ENCODE data around the gene SNAPC1.
A peak's percentile ranks its signal among the peaks of the same experiment; 100 is the strongest.
"Not testable (repeated sequence)": the region's sequence is repeated elsewhere in the genome, so short reads cannot be mapped to it uniquely, and the experiment has no call there.

The SNAPC1 gene

DNA sequence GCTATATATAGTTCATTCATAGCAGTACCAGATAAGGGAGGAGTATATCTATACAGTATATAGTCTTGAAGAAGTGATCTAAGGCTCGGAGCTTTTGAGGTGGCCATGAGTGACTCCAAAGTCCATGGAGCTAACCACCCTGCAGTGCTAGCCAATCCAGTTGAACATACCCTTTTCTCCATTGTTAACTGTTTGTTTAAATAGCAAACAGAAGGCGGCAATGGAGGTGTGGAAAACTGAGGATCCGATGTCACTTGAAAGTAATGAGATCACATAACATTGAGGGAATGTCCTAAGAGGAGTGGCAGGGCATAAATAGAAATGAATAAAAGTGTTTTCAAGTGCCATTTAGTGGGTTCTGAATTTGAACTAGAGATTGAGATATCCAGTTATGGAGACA is 12.4 kb upstream of the SNAPC1 start:
- H3K9ac ChIP-seq (ENCODE audit: low read length in 2 of 2), result peak overlapping the region in 1 of 2 donors; percentile 73
- no peaks in the 10 kb centered on the region for H3K27me3 ChIP-seq (ENCODE audit: control insufficient read depth in 1 of 2, insufficient read depth in 2 of 2, low read length in 2 of 2)
- H3K27ac ChIP-seq (ENCODE audit: low read length), result no peak overlapping the region
- H3K9me3 ChIP-seq (ENCODE audit: control insufficient read depth in 2 of 2, low read length in 2 of 2), result no peaks in the 10 kb centered on the region
- H3K36me3 ChIP-seq (ENCODE audit: control insufficient read depth in 2 of 2, insufficient read depth in 2 of 2, low read length in 2 of 2), result peaks cover 3 to 8% of the 10 kb centered on the region in 2 donors
- peak overlapping the region; percentile 16 to 35 for H3K4me3 ChIP-seq (ENCODE audit: low read length in 2 of 2)
- H3K4me1 ChIP-seq (ENCODE audit: control insufficient read depth, insufficient read depth, low read length), result no peaks in the 10 kb centered on the region

DNA sequence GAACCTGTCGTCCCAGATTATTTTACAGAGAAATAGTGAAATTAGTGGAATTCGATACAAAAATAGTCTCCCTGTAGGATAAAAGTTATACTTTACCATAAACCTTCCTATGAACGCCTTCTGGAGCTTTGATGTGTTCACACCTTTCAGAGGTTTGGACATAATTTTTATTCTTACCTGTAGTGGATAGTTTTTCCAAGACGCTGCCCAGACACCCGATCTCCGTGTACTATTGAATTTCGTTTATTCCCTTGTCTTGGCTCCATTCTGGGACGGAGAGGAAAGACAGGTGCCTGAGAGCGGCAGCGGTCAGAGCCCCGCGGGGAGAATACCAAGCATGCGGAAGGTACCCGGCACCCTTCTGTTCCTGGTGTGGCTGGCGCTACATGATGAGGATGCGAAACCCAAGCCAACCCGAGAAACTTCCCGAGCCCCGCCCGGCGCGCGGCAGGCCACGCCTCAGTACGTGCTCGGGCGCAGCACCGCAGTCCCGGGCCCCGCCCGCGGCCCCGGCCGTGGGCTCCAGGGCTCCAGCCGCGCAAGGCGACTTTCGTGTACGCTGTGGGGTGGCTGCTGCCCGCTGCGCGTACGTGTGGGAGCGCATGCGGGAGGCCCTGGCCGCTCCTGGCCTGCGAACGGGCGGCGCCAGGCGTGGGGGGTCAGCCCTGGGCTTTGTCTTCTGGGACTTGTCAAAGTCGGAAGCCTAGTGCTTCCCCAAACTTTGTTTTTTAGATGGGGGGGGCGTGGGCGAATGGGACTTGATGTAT is 11.3 kb upstream of the SNAPC1 start:
- Histone ChIP-seq H3K9ac (ENCODE audit: low read length in 2 of 2) (peak overlapping the region; percentile 73), H3K27me3 (ENCODE audit: control insufficient read depth in 1 of 2, insufficient read depth in 2 of 2, low read length in 2 of 2) (no peaks in the 10 kb centered on the region), H3K4me3 (ENCODE audit: low read length in 2 of 2) (peak overlapping the region; percentile 80 to 84), H3K36me3 (ENCODE audit: control insufficient read depth in 2 of 2, insufficient read depth in 2 of 2, low read length in 2 of 2) (peaks cover 2 to 3% of the 10 kb centered on the region in 2 donors), H3K9me3 (ENCODE audit: control insufficient read depth in 2 of 2, low read length in 2 of 2) (no peaks in the 10 kb centered on the region), H3K4me1 (ENCODE audit: control insufficient read depth, insufficient read depth, low read length) (no peaks in the 10 kb centered on the region), H3K27ac (ENCODE audit: low read length) (peak overlapping the region; percentile 53)

DNA sequence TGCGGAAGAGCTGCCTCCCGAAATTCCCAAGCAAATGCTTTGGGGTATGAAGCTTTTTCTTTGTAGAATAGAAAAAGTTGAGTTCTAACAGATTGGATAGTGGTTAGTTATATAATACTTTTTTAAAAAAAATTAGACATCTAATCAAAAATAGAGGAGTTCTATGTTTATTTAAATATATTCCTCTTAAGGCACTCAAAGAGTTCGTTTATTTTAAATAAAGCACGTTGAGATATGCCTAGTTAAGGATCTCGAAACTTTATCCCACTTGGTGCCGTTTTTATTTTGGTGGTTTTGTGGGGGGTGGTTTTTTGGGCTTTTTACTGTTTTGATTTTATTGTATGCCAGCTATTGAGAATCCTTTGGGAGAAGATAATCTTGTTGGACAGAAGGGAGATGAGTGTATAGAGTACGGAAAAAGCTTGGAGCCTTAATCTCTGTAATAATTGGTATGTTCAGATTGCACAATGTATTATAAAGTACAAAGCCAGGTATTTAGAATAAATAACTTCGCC is 10.7 kb upstream of the SNAPC1 start:
- Histone ChIP-seq H3K4me1 (ENCODE audit: control insufficient read depth, insufficient read depth, low read length) (no peaks in the 10 kb centered on the region), H3K27ac (ENCODE audit: low read length) (peak overlapping the region; percentile 53), H3K9me3 (ENCODE audit: control insufficient read depth in 2 of 2, low read length in 2 of 2) (no peaks in the 10 kb centered on the region), H3K4me3 (ENCODE audit: low read length in 2 of 2) (peak overlapping the region; percentile 80 to 84), H3K9ac (ENCODE audit: low read length in 2 of 2) (peak overlapping the region; percentile 73), H3K27me3 (ENCODE audit: control insufficient read depth in 1 of 2, insufficient read depth in 2 of 2, low read length in 2 of 2) (no peaks in the 10 kb centered on the region), H3K36me3 (ENCODE audit: control insufficient read depth in 2 of 2, insufficient read depth in 2 of 2, low read length in 2 of 2) (peaks cover under 1 to 3% of the 10 kb centered on the region in 2 donors)

DNA sequence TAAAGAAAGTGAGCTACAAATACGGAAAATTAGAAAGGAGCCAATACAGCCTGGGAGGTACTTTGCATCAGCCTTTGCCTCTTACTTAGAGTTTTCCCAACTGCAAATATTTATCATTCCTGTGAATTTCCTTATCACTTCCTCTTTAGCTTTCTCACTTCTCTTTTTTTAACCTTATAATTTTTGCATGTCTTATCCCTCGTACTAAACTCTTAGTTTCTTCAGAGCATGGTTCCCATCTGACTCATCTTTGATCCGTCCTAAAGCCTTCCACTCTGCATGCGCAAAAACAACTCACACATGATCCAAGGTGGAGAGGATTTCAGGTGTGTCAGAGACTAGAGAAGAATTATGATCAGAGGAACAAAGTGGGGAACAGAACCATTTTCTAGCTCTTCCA is 9.6 kb upstream of the SNAPC1 start:
- no peaks in the 10 kb centered on the region for H3K4me1 ChIP-seq (ENCODE audit: control insufficient read depth, insufficient read depth, low read length)
- H3K4me3 ChIP-seq (ENCODE audit: low read length in 2 of 2), result no peak overlapping the region
- no peaks in the 10 kb centered on the region for H3K36me3 ChIP-seq (ENCODE audit: control insufficient read depth in 2 of 2, insufficient read depth in 2 of 2, low read length in 2 of 2)
- no peak overlapping the region for H3K9ac ChIP-seq (ENCODE audit: low read length in 2 of 2)
- no peaks in the 10 kb centered on the region for H3K27me3 ChIP-seq (ENCODE audit: control insufficient read depth in 1 of 2, insufficient read depth in 2 of 2, low read length in 2 of 2)
- H3K9me3 ChIP-seq (ENCODE audit: control insufficient read depth in 2 of 2, low read length in 2 of 2), result no peaks in the 10 kb centered on the region
- H3K27ac ChIP-seq (ENCODE audit: low read length), result no peak overlapping the region

DNA sequence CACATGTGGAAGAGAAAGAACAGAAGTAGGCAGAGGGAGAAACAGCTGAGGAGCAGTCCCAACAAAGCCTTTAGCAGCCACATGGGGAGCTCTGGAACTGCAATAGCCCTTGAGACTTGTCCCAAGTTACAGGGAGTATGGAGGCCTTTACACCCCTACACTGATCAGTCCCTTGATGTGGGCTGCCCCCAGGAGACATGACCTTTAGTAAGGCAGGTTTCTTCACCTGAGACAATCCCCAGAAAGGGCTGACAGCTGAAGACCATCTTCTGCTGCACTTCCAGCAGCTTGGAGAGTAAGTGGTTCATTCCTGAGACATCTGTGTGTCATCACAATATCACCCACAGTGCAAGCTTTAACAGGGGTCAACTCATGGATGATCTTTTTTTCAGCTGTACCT is 8.6 kb upstream of the SNAPC1 start:
- Histone ChIP-seq H3K27me3 (ENCODE audit: control insufficient read depth in 1 of 2, insufficient read depth in 2 of 2, low read length in 2 of 2) (no peaks in the 10 kb centered on the region), H3K4me3 (ENCODE audit: low read length in 2 of 2) (no peak overlapping the region), H3K4me1 (ENCODE audit: control insufficient read depth, insufficient read depth, low read length) (no peaks in the 10 kb centered on the region), H3K9ac (ENCODE audit: low read length in 2 of 2) (no peak overlapping the region), H3K9me3 (ENCODE audit: control insufficient read depth in 2 of 2, low read length in 2 of 2) (no peaks in the 10 kb centered on the region), H3K27ac (ENCODE audit: low read length) (no peak overlapping the region), H3K36me3 (ENCODE audit: control insufficient read depth in 2 of 2, insufficient read depth in 2 of 2, low read length in 2 of 2) (no peaks in the 10 kb centered on the region)

DNA sequence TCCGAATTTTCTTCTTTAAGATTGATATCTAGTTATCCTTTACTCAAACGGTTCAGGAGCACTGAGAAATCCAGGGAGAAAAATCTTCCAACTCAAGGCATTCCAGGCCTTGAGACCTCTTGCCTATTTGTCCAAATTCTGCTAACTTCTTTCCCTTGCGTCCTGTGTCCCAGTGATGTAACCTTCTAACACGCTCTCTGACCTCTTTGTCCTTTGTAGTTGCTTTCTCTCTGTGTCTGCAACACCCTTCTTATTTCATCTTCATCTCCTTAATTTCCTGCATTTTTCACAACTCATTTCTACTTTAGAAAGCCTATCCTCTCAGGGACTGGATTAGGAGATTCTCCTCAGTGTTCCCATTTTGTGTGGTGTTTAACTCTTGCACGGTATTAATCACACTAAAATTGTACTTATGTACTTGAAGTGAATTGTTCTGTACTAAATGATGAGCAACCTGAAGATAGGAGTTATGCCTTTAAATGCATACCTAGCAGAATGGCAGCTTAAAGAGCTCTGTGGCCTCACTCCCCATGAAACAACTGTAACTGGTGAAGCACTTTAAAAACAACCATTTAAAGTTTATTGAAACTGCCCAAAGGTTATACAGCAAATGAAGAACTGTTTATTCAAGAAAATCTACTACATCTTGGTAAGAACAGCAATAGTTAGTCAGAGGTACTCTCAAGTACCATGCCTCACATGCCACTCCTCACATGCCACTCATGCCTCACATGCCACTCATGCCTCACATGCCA is 7.4 kb upstream of the SNAPC1 start:
- Histone ChIP-seq H3K36me3 (ENCODE audit: control insufficient read depth in 2 of 2, insufficient read depth in 2 of 2, low read length in 2 of 2) (no peaks in the 10 kb centered on the region), H3K27ac (ENCODE audit: low read length) (no peak overlapping the region), H3K4me3 (ENCODE audit: low read length in 2 of 2) (no peak overlapping the region), H3K9me3 (ENCODE audit: control insufficient read depth in 2 of 2, low read length in 2 of 2) (no peaks in the 10 kb centered on the region), H3K27me3 (ENCODE audit: control insufficient read depth in 1 of 2, insufficient read depth in 2 of 2, low read length in 2 of 2) (no peaks in the 10 kb centered on the region), H3K9ac (ENCODE audit: low read length in 2 of 2) (no peak overlapping the region), H3K4me1 (ENCODE audit: control insufficient read depth, insufficient read depth, low read length) (no peaks in the 10 kb centered on the region)

DNA sequence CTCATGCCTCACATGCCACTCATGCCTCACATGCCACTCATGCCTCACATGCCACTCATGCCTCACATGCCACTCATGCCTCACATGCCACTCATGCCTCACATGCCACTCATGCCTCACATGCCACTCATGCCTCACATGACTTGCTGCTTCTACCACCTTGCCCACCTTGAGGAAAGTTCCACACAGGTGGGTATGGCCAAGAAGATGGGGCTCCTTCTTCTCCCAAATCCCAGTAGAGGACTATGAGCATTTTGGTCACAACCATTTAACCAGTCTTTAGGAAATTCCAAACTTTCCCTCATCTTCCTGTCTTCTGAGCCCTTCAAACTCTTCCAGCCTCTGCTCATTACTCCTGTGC is 6.9 kb upstream of the SNAPC1 start:
- H3K4me1 ChIP-seq (ENCODE audit: control insufficient read depth, insufficient read depth, low read length); H3K9ac ChIP-seq (ENCODE audit: low read length in 2 of 2); H3K27ac ChIP-seq (ENCODE audit: low read length); H3K27me3 ChIP-seq (ENCODE audit: control insufficient read depth in 1 of 2, insufficient read depth in 2 of 2, low read length in 2 of 2); H3K36me3 ChIP-seq (ENCODE audit: control insufficient read depth in 2 of 2, insufficient read depth in 2 of 2, low read length in 2 of 2); H3K4me3 ChIP-seq (ENCODE audit: low read length in 2 of 2); H3K9me3 ChIP-seq (ENCODE audit: control insufficient read depth in 2 of 2, low read length in 2 of 2): not testable (repeated sequence)

DNA sequence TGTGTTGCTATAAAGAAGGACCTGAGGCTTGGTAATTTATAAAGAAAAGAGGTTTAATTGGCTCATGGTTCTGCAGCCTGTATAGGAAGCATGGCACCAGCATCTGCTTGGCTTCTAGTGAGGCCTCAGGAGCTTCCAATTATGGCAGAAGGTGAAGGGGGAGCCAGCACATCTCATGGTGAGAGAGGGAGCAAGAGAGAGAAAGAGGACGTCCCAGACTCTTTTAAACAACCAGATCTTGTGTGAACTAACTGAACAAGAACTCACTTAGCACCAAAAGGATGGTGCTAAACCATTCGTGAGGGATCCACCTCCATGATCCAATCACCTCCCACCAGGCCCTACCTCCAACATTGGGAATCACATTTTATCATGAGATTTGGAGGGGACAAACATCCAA is 6.1 kb upstream of the SNAPC1 start:
- Histone ChIP-seq H3K9ac (ENCODE audit: low read length in 2 of 2) (no peak overlapping the region), H3K4me3 (ENCODE audit: low read length in 2 of 2) (no peak overlapping the region), H3K27ac (ENCODE audit: low read length) (no peak overlapping the region), H3K36me3 (ENCODE audit: control insufficient read depth in 2 of 2, insufficient read depth in 2 of 2, low read length in 2 of 2) (no peaks in the 10 kb centered on the region), H3K4me1 (ENCODE audit: control insufficient read depth, insufficient read depth, low read length) (no peaks in the 10 kb centered on the region), H3K9me3 (ENCODE audit: control insufficient read depth in 2 of 2, low read length in 2 of 2) (no peaks in the 10 kb centered on the region), H3K27me3 (ENCODE audit: control insufficient read depth in 1 of 2, insufficient read depth in 2 of 2, low read length in 2 of 2) (no peaks in the 10 kb centered on the region)

DNA sequence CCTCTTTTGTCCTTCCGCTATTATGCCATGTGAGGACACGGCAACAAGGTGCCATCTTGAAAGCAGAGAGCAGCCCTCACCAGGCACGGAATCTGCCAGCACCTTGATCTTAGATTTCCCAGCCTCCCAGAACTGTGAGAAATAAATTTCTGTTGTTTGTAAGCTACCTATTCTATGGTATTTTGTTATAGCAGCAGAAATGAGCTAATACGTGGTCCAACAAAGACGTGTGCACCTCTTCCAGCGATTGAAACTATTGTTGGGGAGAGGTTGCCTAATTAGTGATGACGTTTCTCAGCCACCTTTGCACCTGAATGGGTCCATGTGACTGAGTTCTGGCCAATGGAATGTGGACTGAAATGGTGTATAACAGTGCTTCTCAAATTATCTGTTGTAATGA is 2.3 kb upstream of the SNAPC1 start:
- Histone ChIP-seq H3K4me3 (ENCODE audit: low read length in 2 of 2) (no peak overlapping the region), H3K4me1 (ENCODE audit: control insufficient read depth, insufficient read depth, low read length) (peaks cover 16% of the 10 kb centered on the region), H3K27ac (ENCODE audit: low read length) (no peak overlapping the region), H3K36me3 (ENCODE audit: control insufficient read depth in 2 of 2, insufficient read depth in 2 of 2, low read length in 2 of 2) (no peaks in the 10 kb centered on the region), H3K9me3 (ENCODE audit: control insufficient read depth in 2 of 2, low read length in 2 of 2) (no peaks in the 10 kb centered on the region), H3K9ac (ENCODE audit: low read length in 2 of 2) (no peak overlapping the region), H3K27me3 (ENCODE audit: control insufficient read depth in 1 of 2, insufficient read depth in 2 of 2, low read length in 2 of 2) (no peaks in the 10 kb centered on the region)

DNA sequence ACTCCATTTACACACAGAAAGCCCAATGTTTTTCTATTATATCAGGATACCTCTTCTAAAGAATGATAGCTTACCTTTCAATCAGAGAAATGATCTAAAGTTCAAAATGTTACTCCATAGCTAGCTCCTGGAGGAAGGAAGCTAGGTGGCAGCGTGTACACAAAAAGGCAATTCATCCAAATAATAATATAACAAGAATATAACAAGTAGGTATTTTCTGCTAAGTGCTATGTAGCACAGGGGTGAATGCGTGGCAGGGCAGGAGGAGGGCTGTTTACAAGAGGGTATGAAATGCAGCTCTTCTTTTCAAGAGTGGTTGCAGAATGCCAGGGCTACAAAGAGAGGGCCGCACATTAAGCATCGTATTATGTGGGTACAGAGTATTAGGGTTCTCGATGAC is 663 bp upstream of the SNAPC1 start:
- no peaks in the 10 kb centered on the region for H3K36me3 ChIP-seq (ENCODE audit: control insufficient read depth in 2 of 2, insufficient read depth in 2 of 2, low read length in 2 of 2)
- H3K4me3 ChIP-seq (ENCODE audit: low read length in 2 of 2), result peak overlapping the region; percentile 74 to 99
- H3K27me3 ChIP-seq (ENCODE audit: control insufficient read depth in 1 of 2, insufficient read depth in 2 of 2, low read length in 2 of 2), result no peaks in the 10 kb centered on the region
- H3K27ac ChIP-seq (ENCODE audit: low read length), result peak overlapping the region; percentile 99
- peak overlapping the region; percentile 63 to 87 for H3K9ac ChIP-seq (ENCODE audit: low read length in 2 of 2)
- H3K9me3 ChIP-seq (ENCODE audit: control insufficient read depth in 2 of 2, low read length in 2 of 2), result no peaks in the 10 kb centered on the region
- peaks cover 16% of the 10 kb centered on the region for H3K4me1 ChIP-seq (ENCODE audit: control insufficient read depth, insufficient read depth, low read length)

Data from stomach smooth muscle (tissue), 2 donors.